ENCODE results near the gene TMEM51.

DNA sequence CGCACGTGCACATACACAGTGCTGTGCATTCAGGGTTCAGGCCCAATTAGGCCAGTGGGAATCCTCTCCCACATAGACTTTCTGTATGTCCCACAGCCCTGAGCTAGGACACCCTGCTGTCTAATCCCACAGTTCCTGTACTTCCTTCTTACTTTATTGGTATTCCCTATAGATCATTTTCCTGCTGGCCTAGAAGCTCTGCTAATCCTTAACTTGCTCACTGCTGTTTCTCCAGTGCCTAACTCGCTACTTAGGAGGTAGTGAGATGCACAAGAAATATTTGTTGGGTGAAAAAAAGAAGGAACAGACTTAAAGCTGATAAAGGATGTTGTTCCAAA lies 59.4 kb downstream of the TMEM51 start:
- TF ChIP-seq POLR2A (IDR thresholded peaks at IDR 0.05; ENCODE audit: extremely low read depth, insufficient read length) = no peak
- TF ChIP-seq, protein P1, sequence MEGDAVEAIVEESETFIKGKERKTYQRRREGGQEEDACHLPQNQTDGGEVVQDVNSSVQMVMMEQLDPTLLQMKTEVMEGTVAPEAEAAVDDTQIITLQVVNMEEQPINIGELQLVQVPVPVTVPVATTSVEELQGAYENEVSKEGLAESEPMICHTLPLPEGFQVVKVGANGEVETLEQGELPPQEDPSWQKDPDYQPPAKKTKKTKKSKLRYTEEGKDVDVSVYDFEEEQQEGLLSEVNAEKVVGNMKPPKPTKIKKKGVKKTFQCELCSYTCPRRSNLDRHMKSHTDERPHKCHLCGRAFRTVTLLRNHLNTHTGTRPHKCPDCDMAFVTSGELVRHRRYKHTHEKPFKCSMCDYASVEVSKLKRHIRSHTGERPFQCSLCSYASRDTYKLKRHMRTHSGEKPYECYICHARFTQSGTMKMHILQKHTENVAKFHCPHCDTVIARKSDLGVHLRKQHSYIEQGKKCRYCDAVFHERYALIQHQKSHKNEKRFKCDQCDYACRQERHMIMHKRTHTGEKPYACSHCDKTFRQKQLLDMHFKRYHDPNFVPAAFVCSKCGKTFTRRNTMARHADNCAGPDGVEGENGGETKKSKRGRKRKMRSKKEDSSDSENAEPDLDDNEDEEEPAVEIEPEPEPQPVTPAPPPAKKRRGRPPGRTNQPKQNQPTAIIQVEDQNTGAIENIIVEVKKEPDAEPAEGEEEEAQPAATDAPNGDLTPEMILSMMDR (IDR thresholded peaks at IDR 0.05; ENCODE audit: low read depth, low read length) = no peak
- no peak for TF ChIP-seq MYC (IDR thresholded peaks at IDR 0.05; ENCODE audit: low read depth, low read length)
- TF ChIP-seq, protein P2, sequence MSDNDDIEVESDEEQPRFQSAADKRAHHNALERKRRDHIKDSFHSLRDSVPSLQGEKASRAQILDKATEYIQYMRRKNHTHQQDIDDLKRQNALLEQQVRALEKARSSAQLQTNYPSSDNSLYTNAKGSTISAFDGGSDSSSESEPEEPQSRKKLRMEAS (IDR thresholded peaks at IDR 0.05; ENCODE audit: low read depth, low read length) = no peak
